Cardiac septum (tissue), 1 donor: ENCODE data around the gene DTX1. TPM values are rescaled to one million over a fixed set of nuclear protein-coding genes. Genes with fewer than 3 reads are reported as not detected.

Experiments used
- DNase-seq: peaks from one replicate; pipeline ENCODE4 v3.0.0-alpha.2; 2020; ENCODE audit warnings: low spot score
- intact Hi-C: fragments of 100-400 bp; cut with DNase I; formaldehyde crosslinking; loops from one replicate; pipeline ENCODE4 v1.14.0; 2022
- total RNA-seq: library from RNA; stranded (reverse); fragmentation: NEBNext Ultra II Directional; extraction: Animal tissue kit (Norgen Biotek cat#: 25700); gene quantifications from one replicate; pipeline ENCODE4 v1.2.1, GENCODE V29; 2021
- donor health status: DM: no; HTN: no; CAD: no.

Gene DTX1
- total RNA-seq, 1 donor from 2014 or later = 2.6 TPM

DNA sequence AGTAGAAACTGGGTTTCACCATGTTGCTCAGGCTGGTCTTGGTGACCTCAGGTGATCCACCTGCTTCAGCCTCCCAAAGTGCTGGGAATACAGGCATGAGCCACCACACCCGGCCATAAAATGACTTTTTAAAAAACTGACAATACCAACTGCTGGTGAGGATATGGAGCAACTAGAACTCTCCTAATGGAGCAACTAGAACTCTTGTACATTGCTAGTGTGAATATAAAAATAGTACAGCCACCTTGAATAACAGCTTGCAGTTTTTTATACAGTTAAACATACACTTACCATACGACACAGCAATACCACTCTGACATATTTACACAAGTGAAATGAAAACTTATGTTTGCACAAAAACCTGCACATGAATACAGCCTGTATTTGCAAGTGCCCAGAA is 90.5 kb downstream of the DTX1 start:
- intact Hi-C loops = no loop called here
- DNase-seq = no peak

Other genes with a start within 250 kb of the DTX1 start
- 4.0 TPM for gene OAS1, start 149.8 kb upstream of the DTX1 start, total RNA-seq
- 6.4 TPM for gene OAS3, start 118.3 kb upstream of the DTX1 start, total RNA-seq
- gene OAS2, start 78.2 kb upstream of the DTX1 start, total RNA-seq = 6.4 TPM
- gene RASAL1, start 79.0 kb downstream of the DTX1 start, total RNA-seq = not detected
- gene CFAP73, start 93.0 kb downstream of the DTX1 start, total RNA-seq = not detected
- gene DDX54, start 128.7 kb downstream of the DTX1 start, total RNA-seq = 35.5 TPM
- 11.0 TPM for gene RITA1, start 129.0 kb downstream of the DTX1 start, total RNA-seq
- gene TPCN1, start 164.7 kb downstream of the DTX1 start, total RNA-seq = 77.1 TPM